D721Med (cell line): ENCODE results near the gene RBM26.
"Not testable (repeated sequence)": the region's sequence is repeated elsewhere in the genome, so short reads cannot be mapped to it uniquely, and the experiment has no call there.

Source experiments
- DNase-seq: peaks from one replicate; pipeline ENCODE4 v3.0.0; 2011; ENCODE audit warnings: low spot score; ENCODE audit not compliant: insufficient read length
- FAIRE-seq: peaks from 2 replicates; lab custom pipeline; 2011; peaks lifted over from hg19 to GRCh38; lab: Jason Lieb, UNC
- TF ChIP-seq, protein P1 (sequence below): IDR thresholded peaks from 2 replicates; pipeline ENCODE4 v1.5.1; 2012; ENCODE audit warnings: mild to moderate bottlenecking, control low read depth; ENCODE audit not compliant: insufficient read depth; ENCODE audit errors: missing control alignments

Gene RBM26

DNA sequence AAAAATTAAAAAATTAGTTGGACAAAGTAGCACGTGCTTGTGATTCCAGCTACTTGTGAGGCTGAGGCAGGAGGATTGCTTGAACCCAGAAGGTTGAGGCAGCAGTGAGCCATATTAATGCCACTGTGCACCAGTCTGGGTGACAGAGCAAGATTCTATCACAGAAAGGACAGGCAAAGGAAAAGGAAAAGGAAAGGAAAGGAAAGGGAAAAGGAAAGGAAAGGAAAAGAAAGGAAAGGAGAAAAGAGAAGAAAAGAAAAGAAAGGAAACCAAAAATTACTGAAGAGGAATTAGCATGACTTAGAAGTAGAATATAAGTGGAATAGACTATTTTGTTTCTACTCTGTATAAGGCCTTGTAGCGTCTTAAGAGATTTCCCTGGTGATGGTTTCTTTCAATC is 122.3 kb downstream of the RBM26 start:
- no peak for DNase-seq
- no peak for FAIRE-seq
- TF ChIP-seq, protein P1, sequence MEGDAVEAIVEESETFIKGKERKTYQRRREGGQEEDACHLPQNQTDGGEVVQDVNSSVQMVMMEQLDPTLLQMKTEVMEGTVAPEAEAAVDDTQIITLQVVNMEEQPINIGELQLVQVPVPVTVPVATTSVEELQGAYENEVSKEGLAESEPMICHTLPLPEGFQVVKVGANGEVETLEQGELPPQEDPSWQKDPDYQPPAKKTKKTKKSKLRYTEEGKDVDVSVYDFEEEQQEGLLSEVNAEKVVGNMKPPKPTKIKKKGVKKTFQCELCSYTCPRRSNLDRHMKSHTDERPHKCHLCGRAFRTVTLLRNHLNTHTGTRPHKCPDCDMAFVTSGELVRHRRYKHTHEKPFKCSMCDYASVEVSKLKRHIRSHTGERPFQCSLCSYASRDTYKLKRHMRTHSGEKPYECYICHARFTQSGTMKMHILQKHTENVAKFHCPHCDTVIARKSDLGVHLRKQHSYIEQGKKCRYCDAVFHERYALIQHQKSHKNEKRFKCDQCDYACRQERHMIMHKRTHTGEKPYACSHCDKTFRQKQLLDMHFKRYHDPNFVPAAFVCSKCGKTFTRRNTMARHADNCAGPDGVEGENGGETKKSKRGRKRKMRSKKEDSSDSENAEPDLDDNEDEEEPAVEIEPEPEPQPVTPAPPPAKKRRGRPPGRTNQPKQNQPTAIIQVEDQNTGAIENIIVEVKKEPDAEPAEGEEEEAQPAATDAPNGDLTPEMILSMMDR, result no peak

DNA sequence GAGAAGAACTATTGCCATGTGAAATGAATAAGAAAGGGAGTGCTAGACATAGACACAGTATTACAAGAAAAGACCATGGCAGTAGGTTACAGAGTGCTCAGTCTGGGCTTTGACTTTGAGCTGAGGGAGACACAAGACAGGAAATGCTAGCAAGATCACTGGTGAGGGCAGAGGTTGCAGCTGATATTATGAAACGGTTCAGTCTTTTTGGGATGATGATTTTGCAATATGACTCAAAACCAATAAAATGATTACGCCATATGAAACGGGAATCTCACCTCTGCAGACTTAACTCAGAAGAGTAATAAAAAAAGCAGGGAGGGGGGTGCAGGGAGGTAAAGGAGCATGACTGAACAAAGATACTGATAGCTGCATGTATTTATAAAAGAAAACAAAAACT is 123.1 kb downstream of the RBM26 start:
- FAIRE-seq (no peak), DNase-seq (no peak)
- TF ChIP-seq, protein P1, result no peak

DNA sequence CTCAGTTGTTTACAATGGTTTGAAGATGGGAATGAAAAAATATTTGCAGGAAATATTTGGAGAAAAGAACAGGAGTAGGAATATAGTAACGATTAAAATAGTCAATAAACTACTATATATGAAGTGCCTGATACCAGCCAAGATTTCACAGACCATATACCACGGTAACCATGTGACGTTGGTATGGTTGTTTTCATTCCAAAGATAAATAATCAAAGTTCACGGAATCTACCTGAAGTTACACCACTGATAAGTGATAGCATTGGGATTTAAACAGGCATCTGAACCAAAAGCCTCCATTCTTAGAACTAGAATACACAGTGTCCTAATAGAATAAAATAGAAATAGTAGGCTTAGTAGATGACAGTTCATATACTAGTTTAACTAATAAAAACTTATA is 123.5 kb downstream of the RBM26 start:
- FAIRE-seq, result no peak
- TF ChIP-seq, protein P1, result no peak
- DNase-seq, result no peak

DNA sequence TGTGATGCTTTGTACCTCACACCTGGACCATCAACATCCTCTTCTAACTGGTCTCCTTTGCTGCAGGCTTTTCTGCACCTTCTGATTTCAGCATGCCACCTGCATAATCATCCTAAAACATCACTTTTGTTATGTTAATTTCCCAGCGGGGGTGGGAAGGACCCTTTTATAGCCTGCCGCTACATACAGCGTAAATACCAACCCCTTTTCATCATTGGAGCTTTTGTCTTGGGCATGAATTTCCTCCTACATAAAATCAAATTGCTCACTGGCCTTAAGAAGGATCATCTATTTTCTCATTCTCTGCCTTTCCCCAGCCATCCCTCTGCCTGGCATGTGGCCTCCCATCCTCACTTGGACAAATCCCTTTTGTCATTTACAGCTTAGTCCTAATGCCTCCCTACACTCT is 124.7 kb downstream of the RBM26 start:
- FAIRE-seq, result no peak
- no peak for DNase-seq
- TF ChIP-seq, protein P1, result no peak

DNA sequence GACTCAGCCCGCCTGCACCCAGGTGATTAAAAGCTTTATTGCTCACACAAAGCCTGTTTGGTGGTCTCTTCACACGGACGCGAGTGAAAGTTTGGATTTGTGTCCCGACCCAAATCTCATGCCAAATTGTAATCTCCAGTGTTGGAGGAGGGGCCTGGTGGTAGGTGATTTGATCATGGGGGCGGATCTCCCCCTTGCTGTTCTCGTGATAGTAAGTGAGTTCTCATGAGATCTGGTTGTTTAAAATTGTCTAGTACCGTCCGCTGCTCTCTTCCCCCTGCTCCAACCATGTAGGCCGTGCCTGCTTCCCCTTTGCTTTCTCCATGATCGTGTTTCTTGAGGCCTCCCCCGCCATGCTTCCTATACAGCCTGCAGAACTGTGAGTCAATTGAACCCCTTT is 126.3 kb downstream of the RBM26 start:
- not testable (repeated sequence) for FAIRE-seq, DNase-seq

DNA sequence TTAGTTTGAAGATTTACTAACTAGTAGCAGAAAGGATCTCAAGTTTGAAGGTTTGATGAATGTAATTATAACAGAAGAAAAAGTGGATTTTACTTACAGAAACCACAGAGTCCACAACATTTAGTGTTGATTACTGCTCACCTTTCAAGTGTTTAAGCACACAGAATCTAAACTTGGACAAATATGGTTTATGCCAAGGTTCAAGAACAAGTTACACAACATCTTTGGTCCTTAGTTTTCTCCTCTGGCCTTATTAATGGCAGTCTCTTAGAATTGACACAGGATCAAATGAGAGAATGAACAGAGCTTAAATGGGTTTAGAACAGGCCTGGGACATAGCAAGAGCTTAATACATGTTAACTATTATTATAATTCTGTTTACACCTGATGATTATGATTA is 133.0 kb downstream of the RBM26 start:
- DNase-seq (no peak), FAIRE-seq (no peak)
- TF ChIP-seq, protein P1, result no peak

DNA sequence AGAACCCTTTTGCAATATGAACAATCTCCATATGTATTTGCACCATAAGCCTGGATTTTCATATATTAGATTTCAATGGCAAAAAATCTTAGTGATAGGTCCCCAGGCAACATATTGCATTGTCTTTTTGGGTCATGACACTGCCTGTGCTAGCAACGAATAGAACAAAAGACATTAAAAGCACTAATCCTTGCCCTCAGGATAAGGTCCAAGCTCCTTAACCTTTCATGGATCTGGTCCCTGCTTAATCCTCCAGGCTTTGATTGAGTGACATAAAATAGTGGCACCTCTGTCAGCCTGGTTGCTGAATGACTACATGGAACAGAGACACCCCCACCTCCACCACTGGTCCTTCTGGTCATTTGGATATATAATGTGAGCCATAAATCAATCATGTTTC is 134.4 kb downstream of the RBM26 start:
- FAIRE-seq, result no peak
- no peak for DNase-seq
- TF ChIP-seq, protein P1, result no peak

DNA sequence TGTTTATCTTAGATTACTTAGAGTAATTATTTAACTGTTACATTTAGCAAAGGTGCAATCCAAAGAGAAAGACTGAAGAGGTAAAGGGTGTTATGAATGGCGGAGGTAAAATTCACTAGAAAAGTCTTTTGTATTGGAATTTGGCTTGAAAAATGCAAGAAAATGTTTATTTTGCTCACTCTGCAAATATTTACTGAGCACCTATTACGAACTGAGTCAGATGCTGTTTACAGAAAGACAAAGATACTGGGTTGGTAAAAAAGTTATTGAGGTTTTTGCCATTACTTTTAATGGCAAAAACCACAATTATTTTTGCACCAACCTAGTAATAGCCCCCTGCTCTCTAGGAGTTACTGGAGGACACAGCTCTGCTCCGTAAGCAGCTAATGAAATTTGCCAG is 135.2 kb downstream of the RBM26 start:
- DNase-seq, result no peak
- no peak for FAIRE-seq
- TF ChIP-seq, protein P1, result no peak
